NCI-H1048 (cell line): ENCODE data around the gene LZTFL1.

Experiments used
- DNase-seq: peaks from one replicate; lab custom pipeline; 2025; lab: John Stamatoyannopoulos, UW

The LZTFL1 gene

DNA sequence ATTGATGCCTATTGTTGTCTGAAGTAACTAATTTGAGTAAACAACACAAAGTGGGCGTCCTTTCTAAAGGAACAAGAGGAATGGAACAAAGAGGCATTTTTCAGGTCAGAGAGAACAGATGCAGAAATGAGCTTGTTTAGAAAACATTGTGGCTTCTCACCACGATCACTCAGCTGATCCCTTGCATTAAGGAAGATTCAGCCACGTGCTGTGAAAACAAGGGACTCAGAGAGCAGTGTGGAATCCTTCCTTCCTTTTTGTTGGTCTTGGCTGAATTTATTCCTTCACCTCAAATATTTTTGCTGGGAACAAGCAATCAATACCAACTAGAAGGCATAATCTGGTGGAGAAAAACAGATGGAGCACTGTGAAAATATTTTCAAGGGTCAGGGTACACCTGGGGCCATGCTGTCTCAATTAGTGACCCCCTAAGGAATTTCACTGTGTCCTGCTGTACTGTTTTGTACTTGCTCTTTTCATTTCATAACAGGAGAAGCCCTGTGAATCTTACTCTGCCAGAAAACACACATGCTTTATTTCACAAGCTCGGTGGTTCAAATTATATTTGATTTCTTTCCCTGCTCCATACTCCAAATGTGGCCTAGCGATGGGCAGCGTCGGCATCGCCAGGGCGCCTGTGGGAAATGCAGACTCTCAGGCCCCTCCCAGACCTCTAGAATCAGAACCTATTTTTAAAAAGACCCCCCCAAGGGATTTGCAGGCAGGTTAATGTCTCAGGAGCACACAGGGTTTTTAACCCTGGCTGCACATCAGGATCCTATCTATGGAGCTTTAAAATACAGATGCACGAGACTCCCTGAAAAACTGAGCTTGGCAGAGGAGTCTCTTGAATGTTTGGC is 34.0 kb downstream of the LZTFL1 start:
- DNase-seq = no peak

GRCh38 chr3:45807133-45807532 is 34.8 kb downstream of the LZTFL1 start:
- no peak for DNase-seq

- no peak for DNase-seq
These were observed 35.8 kb downstream of the LZTFL1 start for GRCh38 chr3:45806072-45806471.

- DNase-seq = no peak
These were observed 38.5 kb downstream of the LZTFL1 start for GRCh38 chr3:45803252-45803935.

DNA sequence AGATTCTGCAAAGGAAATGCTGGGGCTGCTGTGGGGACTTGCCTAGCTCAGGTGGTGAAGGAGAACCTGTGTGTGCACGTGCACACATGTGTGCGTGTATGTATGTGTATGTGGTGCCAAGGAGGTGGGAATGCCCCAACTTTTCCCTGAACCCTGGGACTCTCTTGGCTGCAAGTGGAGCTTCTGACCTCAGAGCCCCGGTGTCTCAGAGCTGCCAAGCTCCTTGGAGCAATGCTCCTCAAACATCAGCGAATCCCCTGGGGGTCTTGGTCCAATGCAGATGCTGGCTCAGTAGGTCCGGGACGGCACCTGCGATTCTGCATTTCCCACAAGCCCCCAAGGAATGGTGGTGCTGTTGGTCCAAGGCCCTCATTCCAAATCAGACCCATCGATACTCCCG is 39.8 kb downstream of the LZTFL1 start:
- no peak for DNase-seq

DNA sequence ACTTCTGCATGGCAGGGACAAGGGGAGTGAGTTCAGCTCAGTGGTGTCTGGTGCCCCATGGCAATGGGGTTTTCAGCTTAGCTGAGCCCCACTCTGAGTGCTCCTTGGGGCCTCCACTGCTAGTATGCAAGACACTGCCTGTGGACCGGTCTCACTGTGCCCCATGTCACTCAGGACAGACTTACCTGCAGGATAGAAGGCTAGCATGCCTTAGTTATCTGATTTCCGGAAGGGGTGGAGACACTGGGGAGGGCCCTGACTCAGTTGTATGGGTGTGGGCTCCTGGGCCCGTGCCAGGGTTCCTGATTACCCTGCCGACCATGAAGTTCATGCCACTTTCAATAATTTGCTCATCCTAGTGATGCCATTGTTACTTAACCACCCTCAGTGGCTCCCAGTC is 41.3 kb downstream of the LZTFL1 start:
- no peak for DNase-seq

DNA sequence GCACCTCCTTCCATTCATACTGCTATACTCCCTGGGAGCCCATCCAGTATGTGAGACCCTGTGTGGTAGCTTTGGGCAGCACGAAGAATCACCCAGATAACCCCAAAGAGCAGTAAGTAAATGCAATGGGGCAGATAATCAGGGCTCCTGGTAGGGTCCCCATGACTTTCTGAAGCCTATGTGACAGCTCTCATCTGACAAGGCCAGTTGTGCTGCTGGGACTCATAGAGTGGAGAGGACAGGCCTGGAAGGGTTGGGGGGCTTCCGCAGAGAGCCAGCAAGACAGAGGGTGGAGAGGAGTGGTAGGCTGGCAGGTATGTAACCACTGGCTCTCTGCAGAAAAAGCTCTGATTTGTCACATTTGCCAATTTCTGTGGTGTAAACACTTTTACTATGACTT is 42.3 kb downstream of the LZTFL1 start:
- no peak for DNase-seq

GRCh38 chr3:45798034-45798433 is 43.9 kb downstream of the LZTFL1 start:
- no peak for DNase-seq

- no peak for DNase-seq
These were observed 44.8 kb downstream of the LZTFL1 start for GRCh38 chr3:45796902-45797637.

GRCh38 chr3:45795882-45796765 is 45.8 kb downstream of the LZTFL1 start, which contains the start of gene SLC6A20:
Gene SLC6A20, minus strand, starts transcription at chr3:45796536. Its CDS starts 117 bp downstream, at chr3:45796419.
- DNase-seq = no peak

- DNase-seq = no peak
These were observed 46.4 kb downstream of the LZTFL1 start for GRCh38 chr3:45795509-45795881.

GRCh38 chr3:45794660-45795059 is 47.3 kb downstream of the LZTFL1 start:
- DNase-seq = no peak

DNA sequence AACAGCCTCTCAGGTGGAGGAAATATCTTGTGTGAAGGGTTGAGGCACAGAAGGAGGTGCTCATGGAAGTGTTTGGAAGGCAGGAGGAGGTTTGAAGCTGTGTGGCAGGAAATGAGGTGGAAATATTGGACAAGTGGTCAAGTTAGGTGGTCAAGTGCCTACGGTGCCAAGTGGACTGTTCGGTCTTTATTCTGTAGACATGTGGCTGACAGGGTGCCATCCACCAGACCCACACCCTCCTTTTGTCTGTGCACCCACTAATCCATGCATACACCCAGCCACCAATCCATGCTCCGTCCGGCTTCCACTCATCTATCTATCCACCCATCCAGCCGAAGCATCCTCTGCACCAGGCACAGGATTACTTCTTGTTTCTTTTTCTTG is 47.8 kb downstream of the LZTFL1 start:
- DNase-seq = no peak

DNA sequence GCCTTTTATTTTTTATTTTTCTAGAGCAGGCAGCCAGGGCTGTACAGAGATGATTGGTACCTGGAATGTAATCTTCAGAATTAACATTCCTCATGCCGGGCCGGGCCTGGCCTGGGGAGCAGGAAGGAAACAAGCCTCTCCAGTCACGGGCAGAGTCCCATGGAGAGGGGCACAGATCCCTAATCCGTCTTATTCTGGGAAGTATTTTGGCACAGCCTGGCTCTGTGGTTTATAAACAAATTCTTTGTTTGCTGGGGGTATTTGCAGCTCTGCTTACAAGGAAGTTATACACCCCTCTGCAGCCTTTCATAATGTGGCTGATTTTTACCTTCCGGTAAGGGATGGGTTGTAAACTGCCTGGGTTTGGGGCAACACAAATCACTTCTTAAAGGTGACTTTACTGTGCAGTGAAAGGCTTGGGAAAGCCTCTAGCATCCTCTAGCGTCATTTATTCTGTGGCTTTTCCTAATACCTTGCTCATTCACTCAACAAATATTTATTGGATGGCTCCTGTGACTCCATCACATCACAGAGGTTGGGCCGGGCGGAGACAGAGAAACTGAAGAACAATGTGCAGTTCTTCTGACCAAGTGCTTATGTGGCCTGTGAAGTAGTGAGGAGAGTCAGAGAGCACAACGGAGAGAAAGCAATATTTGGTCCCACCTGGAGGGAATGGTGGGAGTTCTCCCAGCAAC is 48.3 kb downstream of the LZTFL1 start:
- DNase-seq = peak; percentile 80

DNA sequence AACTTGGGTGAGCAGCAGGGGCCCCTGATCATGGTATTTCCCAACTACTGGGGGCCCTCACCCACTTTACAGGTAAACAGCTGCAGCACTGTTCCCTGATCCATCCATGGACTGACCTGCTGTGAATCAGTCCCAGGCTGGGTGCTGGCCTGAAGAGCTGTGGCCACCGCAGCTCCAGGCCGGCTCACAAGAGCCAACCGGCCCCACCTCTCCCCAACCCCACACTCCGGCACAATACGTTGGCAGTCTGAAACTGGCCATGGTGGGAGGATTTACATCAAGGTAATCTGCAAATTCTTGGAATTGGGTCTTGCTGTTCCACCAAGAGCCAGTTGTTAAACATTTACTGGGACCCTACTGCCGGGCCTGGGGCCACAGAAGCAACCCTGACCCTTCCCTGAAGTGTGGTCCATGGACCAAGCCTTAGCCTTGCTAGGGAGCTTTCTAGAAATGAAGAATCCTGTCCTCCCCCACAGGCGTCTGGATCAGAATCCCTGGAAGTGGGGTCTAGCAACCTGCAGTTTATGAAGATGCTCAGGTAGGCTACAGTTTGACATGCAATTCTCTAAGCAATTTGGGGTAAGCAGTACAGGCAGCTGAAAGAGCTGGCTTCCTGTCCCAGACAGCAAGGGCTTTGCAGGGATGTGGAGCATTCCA is 49.3 kb downstream of the LZTFL1 start:
- no peak for DNase-seq

DNA sequence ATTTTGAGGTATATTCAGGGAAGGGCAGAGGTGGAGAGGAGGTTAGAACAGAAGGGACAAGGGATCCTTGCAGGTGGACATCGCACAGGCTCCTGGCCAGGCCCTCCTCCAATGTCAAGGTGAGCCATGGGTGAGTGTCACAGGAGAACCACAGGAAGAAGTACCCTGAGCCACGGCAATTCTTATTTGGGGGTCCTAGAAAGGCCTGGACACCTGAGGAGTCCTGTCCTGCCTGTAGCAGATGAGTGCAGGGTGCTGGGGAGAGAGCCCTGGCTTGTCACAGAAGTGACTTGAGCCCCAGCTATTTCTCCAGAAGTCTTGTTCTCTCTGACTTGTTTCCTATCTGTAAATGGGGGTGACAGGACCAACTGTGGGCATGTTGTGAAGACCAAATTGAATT is 49.9 kb downstream of the LZTFL1 start:
- DNase-seq = no peak

GRCh38 chr3:45790596-45790995 is 51.3 kb downstream of the LZTFL1 start:
- no peak for DNase-seq

DNA sequence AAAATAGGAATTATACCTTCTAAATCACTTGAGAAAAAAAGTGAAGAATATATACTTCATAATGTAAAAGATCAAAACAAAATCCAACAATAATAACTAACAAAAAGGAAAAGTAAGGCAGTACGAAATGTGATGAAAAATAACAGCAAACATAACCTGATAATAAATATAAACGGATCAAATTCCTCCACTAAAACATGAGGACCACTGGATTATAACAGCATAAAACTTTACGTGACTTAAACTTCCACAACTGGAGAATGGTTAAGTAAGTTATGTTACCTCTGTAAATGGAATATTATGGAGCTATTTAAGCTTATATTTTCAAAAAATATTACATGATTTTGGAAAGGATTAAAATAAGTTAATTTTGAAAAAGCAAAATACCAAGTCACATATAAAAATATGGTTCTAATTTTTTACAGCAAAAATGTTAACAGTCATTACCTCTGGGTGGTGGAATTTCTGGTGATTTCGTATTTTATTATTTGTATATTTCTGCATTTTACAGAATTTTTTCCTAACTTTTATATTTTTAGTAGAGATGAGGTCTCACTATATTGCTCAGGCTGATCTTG is 52.6 kb downstream of the LZTFL1 start:
- DNase-seq = no peak

- no peak for DNase-seq
These were observed 54.4 kb downstream of the LZTFL1 start for GRCh38 chr3:45787551-45787950.

- no peak for DNase-seq
These were observed 55.0 kb downstream of the LZTFL1 start for GRCh38 chr3:45786801-45787495.
